Smooth muscle cell of the coronary artery (primary cell): ENCODE data around the gene ANKRD33. TPM values are rescaled to one million over a fixed set of nuclear protein-coding genes. Genes with fewer than 3 reads are reported as not detected.

ENCODE experiments used
- total RNA-seq: library from RNA; depleted of rRNA; stranded (reverse); fragments of >200 nt; gene quantifications from 2 replicates; pipeline ENCODE4 v1.2.3, GENCODE V29; 2014; ENCODE audit warnings: low replicate concordance

Gene ANKRD33, protein sequence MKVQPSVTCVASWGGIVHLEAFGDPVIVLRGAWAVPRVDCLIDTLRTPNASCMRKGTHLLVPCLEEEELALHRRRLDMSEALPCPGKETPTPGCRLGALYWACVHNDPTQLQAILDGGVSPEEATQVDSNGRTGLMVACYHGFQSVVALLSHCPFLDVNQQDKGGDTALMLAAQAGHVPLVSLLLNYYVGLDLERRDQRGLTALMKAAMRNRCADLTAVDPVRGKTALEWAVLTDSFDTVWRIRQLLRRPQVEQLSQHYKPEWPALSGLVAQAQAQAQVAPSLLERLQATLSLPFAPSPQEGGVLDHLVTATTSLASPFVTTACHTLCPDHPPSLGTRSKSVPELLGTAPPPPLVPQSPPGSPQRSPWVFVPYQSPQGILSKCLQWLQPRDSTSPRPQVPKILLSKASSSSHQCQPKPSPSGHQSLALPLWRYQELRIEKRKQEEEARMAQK
- 0.23 TPM in 1 of 2 replicates, not detected in the other for total RNA-seq

DNA sequence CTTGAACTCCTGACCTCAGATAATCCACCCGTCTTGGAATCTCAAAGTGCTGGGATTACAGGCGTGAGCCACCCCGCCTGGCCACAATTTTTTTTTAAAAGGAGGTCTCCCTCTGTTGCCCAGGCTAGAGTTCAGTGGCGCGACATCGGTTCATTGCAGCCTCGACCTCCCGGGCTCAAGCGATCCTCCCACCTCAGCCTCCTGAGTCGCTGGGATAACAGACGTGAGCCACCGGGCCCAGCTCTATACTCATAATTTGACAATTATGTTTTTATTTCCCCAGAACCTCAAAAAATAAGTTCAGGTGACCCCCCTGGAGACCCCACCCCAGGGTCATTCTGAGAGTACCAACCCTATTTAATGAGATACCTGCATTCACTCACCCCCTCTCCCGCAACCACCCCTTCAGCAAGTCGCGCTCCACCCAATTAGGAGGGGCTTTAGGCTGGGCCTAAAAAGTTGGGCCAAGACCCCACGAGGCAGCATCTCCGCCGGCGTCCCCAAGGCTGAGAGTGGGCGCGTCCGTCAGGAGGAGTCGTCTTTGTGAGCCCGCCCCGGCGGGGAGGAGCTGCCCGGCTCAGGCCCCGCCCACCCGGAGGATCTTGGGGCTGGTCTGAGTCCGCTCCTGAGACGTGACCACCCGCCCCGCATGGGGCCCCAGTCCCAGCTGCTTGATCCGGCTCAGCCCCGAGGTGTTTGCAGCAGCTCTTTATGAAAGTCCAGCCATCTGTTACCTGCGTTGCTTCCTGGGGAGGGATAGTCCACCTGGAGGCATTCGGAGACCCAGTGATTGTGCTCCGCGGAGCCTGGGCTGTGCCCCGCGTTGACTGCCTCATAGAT lies at the start of gene ANKRD33:
Gene ANKRD33, plus strand, starts transcription at position 628 of the 840 bp plus-strand sequence. Its CDS starts 84 bp downstream, at position 712.

DNA sequence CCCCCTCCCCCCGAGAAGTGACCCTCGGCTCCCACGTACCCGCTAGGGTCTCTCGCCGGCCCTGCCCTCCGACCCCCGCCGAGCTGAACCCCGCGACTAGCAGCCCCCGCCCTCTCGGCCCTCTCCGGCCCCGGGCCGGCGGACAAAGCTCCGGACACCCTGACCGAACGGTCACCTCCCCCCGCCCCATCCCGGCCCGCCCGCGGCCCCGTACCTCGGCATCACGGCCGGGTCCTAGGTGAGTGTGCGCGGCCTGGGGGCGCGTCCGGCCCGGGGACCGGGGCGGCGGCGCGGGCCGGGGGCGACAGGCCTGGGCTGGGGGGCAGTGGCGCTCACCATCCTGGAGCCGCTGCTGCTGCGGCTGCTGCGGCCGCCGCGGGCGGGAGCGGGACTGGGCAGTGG lies 39.6 kb upstream of the ANKRD33 start, which contains the start of gene FIGNL2:
Gene FIGNL2, minus strand, starts transcription at position 393 of the 402 bp plus-strand sequence. CDS start 26,305 bp downstream, outside the sequence.

GRCh38 chr12:51907083-51907855 lies 19.4 kb downstream of the ANKRD33 start, which contains the start of gene ACVRL1:
Gene ACVRL1 (plus strand): TSS chr12:51907504. CDS start chr12:51912475, 4,971 bp downstream.

Other genes starting within 250 kb of the ANKRD33 start
- gene FIGNL2, start 39.4 kb upstream of the ANKRD33 start, total RNA-seq: 0.12 TPM in 1 of 2 replicates, not detected in the other
- gene ACVRL1, start 19.4 kb downstream of the ANKRD33 start, total RNA-seq: 109 and 133 TPM in 2 replicates
- 17.5 and 23.4 TPM in 2 replicates for gene ACVR1B, start 63.6 kb downstream of the ANKRD33 start, total RNA-seq
- gene TAMALIN, start 118.8 kb downstream of the ANKRD33 start, total RNA-seq: 11.7 and 20.2 TPM in 2 replicates
- gene NR4A1, start 163.3 kb downstream of the ANKRD33 start, total RNA-seq: 1.8 and 4.0 TPM in 2 replicates
- gene ATG101, start 181.9 kb downstream of the ANKRD33 start, total RNA-seq: 109 and 116 TPM in 2 replicates
- 0.12 and 0.15 TPM in 2 replicates for gene SMIM41, start 191.6 kb downstream of the ANKRD33 start, total RNA-seq